HG02642 (cell line): ENCODE data around the gene INPP5D.

Source experiments
- ATAC-seq: cut with Tn5 transposase; IDR thresholded peaks from one replicate; pipeline ENCODE4 v1.9.1; 2021; ENCODE audit warnings: mild to moderate bottlenecking; ENCODE audit not compliant: unreplicated experiment, poor library complexity

Gene INPP5D

DNA sequence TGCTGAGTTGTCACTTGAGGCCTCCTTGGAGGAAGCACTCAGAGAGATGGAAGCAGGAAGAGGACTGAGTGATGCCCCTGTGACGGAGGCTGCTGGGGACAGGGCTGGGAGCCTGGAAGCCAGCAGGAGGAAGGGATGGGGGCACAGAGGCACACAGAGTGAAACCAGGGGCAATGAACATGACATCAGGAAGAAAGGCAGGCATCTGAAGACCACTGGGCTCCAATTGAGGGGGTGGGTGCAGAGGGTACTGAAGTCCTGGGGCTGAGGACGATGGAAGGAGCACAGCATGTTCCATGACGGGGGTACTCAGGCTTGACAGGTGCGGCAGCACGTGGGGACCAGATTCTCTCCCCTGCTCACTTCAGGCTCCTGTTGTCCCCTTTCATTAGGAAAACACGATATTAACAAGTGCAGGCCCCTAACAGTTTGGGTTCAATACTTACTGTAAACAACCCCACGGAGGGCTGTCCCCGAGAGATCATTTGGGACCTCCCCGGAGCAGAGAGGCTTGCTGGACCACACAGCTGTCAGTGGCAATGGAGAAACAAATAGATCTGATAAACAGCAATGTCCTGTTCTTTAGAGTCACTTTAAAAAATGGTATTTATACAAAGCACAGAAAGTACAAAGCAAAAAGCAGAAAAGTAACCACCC lies 8.7 kb downstream of the INPP5D start:
- ATAC-seq: peak; percentile 42

GRCh38 chr2:233072838-233073237 lies 12.7 kb downstream of the INPP5D start:
- ATAC-seq: no peak

GRCh38 chr2:233074106-233074505 lies 14.0 kb downstream of the INPP5D start:
- ATAC-seq: no peak

GRCh38 chr2:233075141-233075965 lies 15.2 kb downstream of the INPP5D start:
- ATAC-seq: peak; percentile 17

DNA sequence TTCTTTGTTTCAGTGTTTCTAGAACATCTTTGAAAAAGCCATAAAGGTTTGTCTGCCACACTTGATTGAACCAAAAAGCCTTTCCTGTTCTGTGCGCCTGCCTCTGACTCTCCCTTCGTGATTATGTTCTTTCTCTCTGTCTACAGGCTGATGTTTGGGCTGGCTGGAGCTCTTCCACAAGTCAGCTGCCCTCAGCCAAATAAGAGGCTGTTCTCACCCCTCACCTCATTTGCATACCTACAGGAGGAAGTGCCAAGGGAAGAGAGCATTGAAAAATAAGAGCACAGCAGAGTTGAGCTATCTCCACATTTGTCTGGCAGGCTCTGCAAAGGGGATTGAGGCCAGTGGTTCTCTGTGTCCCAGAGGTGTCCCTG lies 15.8 kb downstream of the INPP5D start:
- peak; percentile 62 for ATAC-seq

DNA sequence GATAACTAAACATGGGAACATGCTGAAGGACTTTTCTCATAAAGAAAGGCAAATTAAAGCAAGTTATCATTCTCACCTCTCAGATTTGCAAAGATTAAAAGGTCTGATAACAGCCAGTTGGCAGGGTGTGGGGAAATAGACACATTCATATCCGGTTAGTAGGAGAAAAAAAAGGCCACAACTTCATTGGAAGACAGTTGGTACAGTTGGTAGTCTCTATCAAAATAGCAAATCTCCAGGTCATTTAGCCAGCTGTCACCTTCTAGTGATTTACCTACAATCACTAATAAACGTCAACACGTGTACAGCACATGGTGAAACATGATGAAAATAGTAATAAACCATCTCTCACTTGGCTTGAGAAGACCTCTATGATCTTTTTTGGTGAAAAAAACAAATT lies 16.6 kb downstream of the INPP5D start:
- ATAC-seq: no peak

DNA sequence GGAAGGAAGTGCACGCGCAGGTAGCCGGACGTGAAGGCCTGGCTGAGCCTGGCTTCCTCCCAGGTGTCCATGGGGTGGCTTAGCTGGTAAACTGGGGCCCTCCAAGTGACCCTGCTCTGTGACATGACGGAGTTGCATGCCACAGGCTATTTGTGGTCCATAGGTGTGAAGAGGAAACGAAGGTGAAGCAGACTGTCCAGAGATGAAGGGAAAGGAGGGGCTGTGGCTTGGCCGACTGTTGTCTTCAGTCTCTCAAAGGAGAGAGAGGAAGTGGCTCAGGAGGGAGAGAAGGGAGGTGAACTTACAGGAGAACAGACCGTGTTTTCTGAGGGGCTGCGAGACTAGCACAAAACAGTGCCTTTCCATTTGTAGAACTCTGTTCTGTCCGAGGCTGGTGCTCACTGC lies 19.3 kb downstream of the INPP5D start:
- peak; percentile 36 for ATAC-seq

- no peak for ATAC-seq
These were observed 20.1 kb downstream of the INPP5D start for GRCh38 chr2:233079953-233080835.

GRCh38 chr2:233080836-233081229 lies 20.7 kb downstream of the INPP5D start:
- ATAC-seq: no peak

GRCh38 chr2:233081232-233081730 lies 21.1 kb downstream of the INPP5D start:
- no peak for ATAC-seq

DNA sequence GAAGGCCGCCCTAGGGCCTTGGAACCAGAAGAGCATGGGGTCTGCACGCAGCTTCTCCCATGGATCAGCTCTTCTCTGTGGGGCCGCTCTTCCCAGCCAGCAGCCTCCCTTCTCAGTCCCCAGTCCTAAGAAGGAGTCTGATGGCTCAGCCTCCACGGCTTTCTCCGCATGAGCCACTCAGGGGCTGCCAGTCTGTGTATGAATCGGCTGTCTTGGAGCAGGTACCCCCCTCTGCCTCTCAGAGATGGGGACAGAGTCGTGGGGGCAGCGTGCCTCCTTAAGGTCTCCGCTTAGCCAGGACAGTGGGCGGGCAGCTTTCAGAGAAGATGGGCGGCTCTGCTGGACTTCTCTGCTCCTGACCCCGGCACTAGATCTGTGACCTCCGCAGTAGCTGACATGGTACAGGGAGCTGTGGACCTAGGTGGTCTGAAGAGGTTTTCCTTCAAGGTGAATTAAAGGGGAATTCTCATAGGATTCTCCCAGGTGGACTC lies 21.6 kb downstream of the INPP5D start:
- peak; percentile 8 for ATAC-seq

DNA sequence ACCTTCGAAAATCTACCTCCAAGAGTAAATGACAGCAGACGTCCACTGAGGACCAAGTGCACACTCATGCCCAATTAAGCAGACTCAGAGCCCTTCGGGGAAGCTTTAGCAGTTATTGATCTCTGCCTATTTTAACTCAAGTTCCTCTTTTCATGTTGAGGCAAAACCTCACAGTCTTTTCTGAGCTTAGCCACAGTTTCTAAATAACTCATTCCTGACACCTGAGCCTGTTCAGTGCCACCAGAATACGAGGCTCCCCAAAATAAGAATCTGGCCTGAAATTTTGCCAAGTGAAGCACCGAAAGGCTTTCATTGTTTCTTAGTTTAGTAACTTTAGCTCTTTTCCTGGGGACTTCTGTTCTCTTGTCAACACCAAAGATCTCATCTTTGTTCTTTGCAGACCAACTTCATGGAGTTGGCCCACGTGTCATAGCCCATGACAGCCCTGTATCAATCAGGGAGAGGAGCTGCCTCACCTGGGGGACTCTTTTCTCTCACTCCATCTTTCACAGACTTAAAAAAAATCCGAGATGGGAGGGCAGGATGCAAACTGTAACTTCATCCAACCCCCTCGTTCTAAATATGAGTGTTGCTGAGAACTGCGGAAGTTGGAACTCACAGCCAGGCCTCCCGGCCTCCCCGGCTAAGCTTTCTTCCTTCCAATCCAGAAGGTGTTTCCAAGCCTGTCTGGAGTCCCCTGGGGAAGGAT lies 22.2 kb downstream of the INPP5D start:
- ATAC-seq: peak; percentile 42

GRCh38 chr2:233082931-233083755 lies 23.0 kb downstream of the INPP5D start:
- no peak for ATAC-seq

DNA sequence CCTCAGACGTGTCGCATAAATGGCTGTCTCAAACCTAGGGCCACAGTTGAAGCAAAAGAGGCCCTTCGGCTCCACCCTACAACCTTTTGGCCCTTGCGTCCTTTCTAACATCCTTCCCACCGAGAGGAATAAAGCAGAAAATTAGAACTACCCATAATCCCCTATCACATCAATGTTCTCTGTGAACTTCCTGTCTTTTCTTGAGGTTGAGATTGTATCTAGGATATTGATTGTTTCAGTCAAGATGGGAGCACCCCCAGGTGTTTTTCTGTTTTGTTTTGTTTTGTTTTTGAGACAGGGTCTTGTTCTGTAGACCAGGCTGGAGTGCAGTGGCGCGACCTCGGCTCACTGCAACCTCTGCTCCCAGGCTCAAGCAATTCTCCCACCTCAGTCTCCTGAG lies 23.6 kb downstream of the INPP5D start:
- no peak for ATAC-seq

GRCh38 chr2:233084488-233084887 lies 24.3 kb downstream of the INPP5D start:
- ATAC-seq: peak; percentile 20

DNA sequence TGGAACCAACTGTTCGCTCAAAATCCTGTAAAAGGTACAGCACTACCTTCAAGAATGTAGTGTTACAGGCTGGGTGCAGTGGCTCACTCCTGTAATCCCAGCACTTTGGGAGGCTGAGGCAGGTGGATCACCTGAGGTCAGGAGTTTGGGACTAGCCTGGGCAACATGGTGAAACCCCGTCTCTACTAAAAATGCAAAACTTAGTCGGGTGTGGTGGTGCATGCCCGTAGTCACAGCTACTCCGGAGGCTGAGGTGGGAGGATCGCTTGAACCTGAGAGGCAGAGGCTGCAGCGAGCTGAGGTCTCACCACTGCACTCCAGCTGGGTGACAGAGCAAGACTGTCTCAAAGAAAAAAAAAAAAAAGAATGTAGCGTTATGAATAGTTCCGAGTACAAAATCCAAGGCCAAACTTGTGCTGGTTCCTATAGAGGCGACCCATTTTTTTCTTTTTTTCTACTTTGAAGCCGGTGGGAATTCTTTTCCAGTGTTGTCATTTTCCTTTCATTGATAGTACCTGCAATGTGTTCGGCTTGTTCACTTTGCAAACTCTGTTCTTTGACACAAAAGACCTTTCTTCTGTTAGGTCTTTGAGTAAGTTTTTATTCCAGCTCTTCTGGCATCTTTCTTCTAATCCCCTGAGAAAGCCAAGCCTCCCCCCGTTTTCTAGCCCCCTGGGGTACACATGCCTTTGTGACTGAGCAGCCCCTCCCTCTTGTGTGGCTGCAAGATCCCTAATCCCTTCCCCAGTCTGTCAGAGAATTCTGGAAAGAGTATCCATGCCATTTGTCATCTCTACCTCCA lies 25.1 kb downstream of the INPP5D start:
- no peak for ATAC-seq

DNA sequence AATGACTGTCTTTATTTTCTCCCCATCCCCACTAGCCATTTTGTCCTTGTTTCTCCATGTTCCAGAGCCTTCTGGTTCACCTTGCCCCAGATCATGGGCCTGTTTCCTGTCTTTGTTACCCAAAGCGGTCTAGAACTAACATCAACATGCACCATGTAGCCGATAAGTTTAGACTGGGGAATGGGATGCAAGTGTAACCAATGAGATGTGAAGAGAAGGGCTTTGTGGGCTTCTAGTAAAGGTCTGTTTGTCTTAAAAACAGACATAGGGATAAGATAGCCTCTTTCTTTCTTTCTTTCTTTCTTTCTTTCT lies 25.7 kb downstream of the INPP5D start:
- ATAC-seq: no peak

DNA sequence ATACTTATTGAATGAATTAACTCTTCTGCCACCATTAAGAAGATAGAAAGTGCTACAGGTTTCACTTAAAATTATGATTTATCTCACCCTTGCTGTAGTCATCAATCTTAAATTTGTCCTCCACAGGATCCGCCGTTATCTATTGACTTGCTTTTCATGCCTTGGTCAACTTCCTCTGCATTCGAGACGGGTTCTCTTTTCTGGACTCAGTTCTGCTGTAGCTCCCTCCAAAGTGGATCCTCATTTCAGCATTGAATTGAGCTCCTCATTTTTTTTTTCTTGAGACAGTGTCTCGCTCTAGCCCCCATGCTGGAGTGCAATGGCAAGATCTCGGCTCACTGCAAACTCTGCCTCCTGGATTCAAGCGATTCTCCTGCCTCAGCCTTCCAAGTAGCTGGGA lies 27.6 kb downstream of the INPP5D start:
- no peak for ATAC-seq

DNA sequence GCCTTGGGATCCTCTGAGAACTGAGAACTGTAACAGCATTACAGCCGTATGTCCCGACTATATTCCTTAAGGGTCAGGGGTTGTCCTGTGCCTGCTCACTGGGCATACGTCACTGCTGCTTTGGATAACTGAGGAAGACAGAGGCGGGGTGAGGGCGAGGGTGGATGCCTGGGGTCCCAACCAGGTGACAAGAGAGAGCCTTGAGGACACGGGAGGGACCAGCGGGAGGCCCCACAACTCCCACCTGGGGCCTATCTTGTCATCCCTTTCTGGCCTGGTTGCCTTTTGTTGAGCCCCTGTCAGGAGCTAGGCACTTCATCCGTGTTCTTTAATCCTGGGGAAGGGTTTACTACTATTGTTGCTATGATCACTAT lies 28.8 kb downstream of the INPP5D start:
- no peak for ATAC-seq
